Stimulated activated CD4-positive, alpha-beta T cell treated with anti-CD3 and anti-CD28 coated beads, Interleukin-12 subunit alpha, Interleukin-12 subunit beta, amount 100 ng/mL, for 4 hours (primary cell): ENCODE measurements around the gene NHS.

ENCODE experiments used
- DNase-seq: peaks from one replicate; pipeline ENCODE4 v3.0.0-alpha.2; 2020

NHS gene

DNA sequence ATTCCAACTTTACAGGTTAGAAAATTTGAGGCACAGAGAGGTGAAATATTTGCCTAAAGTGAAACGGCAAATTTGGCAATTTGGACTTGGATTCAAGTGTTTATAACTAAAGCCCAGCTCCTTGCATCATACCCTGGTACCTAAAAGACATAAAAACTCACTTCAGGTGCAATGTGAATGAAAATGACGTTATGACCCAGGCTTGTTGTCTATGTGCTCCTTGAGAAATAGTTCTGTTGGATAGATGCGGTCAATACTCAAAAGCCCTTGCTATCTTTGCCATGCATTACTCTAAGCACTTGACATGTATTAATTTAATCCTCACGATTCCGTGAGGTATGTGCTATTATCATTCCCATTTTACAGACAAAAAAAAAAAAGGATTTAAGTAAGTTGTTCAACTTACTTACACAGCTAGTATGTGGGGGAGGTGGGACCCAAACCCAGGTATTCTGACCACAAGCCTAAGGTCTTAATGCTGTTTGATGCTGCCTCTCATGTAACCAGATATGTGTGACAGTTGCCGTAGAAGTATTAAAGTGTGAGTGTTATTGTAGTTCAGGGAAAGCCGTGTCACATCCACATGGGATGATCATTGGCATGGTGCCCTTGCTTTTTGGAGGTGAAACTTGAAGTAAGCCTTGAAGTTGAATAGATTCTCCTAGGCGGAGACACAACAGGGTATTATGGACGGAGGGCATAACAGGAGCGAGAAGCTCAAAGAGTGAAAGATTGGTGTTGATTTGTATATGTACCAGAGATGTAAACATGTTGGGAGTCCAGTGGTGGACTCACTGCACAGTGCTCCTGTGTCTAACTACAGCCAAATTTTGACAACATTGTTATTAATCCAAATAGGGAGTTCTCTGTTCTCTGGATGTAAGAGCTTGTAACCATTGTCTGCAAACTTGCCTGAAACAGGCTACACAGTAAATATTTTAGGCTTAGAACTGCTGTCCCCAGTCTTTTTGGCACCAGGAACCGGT is 365.4 kb downstream of the NHS start:
- DNase-seq = no peak

- no peak for DNase-seq
These were observed 366.1 kb downstream of the NHS start for GRCh38 chrX:17741123-17741511.

DNA sequence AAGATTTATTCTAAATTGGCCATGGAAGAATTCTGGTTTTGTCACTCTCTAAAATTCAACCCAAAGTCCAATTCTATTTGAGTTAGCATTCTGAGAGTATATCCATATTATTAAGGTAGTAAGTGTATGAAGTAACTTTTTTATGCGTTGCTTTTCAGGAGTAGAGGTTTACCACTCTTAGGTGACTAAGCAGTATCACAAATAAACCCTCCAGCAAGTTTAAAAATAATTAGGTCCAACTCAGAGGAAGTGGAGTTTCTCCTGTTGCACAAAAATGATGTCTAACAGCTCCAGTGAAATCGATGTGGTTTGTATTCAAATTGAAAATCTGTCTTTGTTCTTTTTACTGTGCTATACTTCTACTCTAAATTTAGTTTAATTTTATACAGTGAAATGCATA is 368.9 kb downstream of the NHS start:
- DNase-seq = no peak

- no peak for DNase-seq
These were observed 370.0 kb downstream of the NHS start for GRCh38 chrX:17744896-17745523.

- no peak for DNase-seq
These were observed 372.7 kb downstream of the NHS start for GRCh38 chrX:17747692-17748091.

GRCh38 chrX:17748684-17749083 is 373.7 kb downstream of the NHS start:
- no peak for DNase-seq

DNA sequence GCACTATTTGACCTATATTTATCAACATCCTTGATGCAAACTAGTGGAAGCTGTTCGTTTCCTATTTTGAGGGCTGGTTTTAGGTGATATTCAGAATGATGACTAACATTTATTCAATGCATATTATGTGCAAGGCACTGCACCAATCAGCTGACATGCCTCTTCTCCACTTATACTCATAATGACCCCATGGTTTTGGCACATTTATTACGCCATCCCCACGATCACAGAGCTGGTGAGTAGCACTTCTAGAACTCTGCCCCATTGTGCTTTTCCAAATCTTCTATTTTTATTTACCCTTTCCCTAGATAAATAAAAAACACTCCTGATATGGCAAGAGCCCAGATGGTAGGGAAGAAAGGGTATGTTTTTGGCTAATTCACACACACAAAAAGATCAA is 375.4 kb downstream of the NHS start:
- no peak for DNase-seq

DNA sequence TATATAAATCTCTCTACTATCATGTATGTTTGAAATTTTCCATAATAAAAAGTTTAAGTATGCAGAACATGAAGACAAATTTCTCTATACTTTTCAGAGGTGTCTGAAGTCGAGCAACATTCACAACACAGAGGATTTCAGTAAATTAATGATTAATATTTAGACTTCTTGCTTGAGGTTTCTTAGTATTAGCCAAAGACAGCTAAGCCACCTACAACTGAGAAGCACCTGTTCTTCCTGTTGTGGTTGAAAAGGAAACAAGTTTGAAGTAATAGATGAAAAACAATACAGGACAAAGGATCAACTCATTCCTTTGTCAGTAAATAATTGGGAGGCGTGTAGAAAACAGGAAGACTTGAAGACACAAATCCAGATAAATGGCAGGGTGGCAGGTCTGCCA is 383.4 kb downstream of the NHS start:
- DNase-seq = no peak

DNA sequence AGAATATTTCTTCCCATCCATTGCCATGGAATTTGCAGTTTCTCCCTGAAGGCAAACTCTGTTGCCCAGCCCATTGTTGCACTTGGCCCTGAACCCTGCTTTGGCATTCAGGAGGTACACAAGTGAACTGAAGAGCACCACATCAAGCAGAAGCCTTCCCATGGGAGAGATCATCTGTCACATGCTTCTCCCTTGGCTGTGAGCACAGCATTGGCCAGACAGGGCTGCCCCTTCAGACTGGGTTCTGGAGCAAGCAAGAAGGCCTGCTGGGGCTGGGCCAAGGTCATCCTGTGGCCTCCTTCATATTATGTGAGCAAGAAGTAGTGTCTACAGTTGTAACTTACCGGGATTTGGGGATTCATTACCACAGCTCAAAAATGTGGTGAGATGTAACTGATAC is 385.0 kb downstream of the NHS start:
- no peak for DNase-seq

- no peak for DNase-seq
These were observed 392.7 kb downstream of the NHS start for GRCh38 chrX:17767734-17768133.

- no peak for DNase-seq
These were observed 394.0 kb downstream of the NHS start for GRCh38 chrX:17768997-17769396.

DNA sequence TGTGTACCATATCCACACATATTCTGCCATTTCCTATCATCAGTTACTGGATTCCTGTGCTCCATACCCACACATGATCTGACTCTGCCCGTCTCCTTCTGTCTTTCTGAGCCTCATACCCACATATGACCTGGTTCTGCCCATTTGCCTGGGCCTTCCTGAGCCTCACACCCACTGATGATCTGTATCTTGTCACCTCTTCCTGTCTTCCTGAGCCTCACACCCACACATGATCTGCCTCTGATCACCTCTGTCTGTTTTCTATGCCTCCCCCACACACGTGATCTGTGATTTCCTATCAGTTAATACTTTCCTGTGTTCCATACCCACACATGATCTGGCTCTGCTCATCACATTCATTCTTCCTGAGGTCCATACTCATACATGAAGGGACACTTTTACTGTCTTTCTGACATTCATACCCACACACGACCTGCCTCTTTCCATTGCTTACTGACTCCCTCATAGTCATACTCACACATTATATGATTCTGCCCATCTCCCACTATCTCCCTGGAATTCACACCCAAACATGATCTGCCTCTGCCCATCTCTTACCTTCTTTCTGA is 394.8 kb downstream of the NHS start:
- DNase-seq = no peak

- no peak for DNase-seq
These were observed 398.3 kb downstream of the NHS start for GRCh38 chrX:17773221-17773876.

DNA sequence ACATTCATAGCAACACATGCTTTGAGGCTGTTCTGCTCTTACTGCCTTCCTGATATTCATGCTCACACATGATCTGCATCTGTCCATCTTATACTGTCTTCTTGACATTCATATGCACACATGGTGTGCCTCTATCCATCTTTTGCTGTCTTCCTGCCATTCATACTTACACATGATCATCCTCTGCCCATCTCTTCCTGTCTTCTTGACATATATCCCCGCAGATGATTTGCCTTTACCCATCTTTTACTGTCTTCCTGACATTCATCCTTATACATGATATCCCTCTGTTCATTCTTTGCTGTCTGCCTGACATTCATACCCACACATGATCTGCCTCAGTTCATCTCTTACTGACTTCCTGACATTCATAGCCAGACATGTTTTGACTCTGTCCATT is 399.1 kb downstream of the NHS start:
- DNase-seq = no peak

DNA sequence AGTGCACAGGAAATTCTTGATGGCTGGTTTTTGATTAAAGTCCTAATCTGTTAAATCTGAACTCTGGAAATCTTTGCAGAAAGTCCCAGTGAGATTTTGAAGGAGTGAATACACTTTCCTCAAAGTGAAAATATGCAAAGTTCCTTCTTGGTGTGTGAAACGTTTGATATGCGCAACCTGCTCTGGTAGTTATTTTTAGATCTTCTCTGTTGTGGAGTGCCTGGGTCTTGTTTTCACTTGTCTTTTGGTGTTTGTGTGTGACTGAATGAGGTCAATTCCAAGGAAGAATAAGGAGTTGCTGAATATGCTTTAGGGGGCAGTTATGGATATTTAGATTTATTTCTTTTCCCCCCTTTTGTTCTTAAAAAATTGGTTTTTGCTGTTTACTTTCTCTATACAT is 404.0 kb downstream of the NHS start:
- DNase-seq = no peak

GRCh38 chrX:17779434-17779833 is 404.4 kb downstream of the NHS start:
- DNase-seq = no peak
